ENCODE measurements around the gene UTF1. TPM values are rescaled to one million over a fixed set of nuclear protein-coding genes. Genes with fewer than 3 reads are reported as not detected.

The UTF1 gene
- total RNA-seq, 2 experiments from 2014 or later = not detected

- TF ChIP-seq CTCF (conservative IDR thresholded peaks at IDR 0.05; ENCODE audit: low read length) (no peak), EZH2phosphoT487 (IDR thresholded peaks at IDR 0.05; ENCODE audit: borderline replicate concordance, low read depth, low read length) (no peak)
- CTCF ChIA-PET (ENCODE audit: unreplicated experiment) = no interaction called here
- Histone ChIP-seq H3K79me2 (ENCODE audit: insufficient read depth, low read depth, low read length) (no peaks in the 10 kb centered on the region), H3K36me3 (ENCODE audit: insufficient read depth, low read length) (no peaks in the 10 kb centered on the region), H3K4me3 (ENCODE audit: low read depth, low read length, poor library complexity, severe bottlenecking) (no peak overlapping the region), H4K20me1 (ENCODE audit: insufficient read depth, low read length) (no peaks in the 10 kb centered on the region), H3K4me1 (ENCODE audit: insufficient read depth, low read length, poor library complexity, severe bottlenecking) (no peaks in the 10 kb centered on the region), H3K9me3 (ENCODE audit: low read length) (no peaks in the 10 kb centered on the region), H3K27ac (ENCODE audit: low read depth, low read length, poor library complexity, severe bottlenecking) (no peak overlapping the region), H3K9me2 (ENCODE audit: insufficient read depth, low read length) (no peaks in the 10 kb centered on the region), H3K4me2 (ENCODE audit: low read length) (no peak overlapping the region), H2AFZ (ENCODE audit: low read length) (no peak overlapping the region)
- intact Hi-C loops (cut with micrococcal nuclease; ENCODE audit: unreplicated experiment) = no loop called here
- POLR2A ChIA-PET = no interaction called here
- no peak for DNase-seq (ENCODE audit: low spot score)
- no TSS peak for BruUV-seq (replicated peaks)
Measured at GRCh38 chr10:133186416-133187090, 43.5 kb upstream of the UTF1 start.

- no peaks in the 10 kb centered on the region for H3K36me3 ChIP-seq (ENCODE audit: insufficient read depth, low read length)
- H3K9me2 ChIP-seq (ENCODE audit: insufficient read depth, low read length) = no peaks in the 10 kb centered on the region
- POLR2A ChIA-PET = no interaction called here
- no peaks in the 10 kb centered on the region for H4K20me1 ChIP-seq (ENCODE audit: insufficient read depth, low read length)
- no TSS peak for BruUV-seq (replicated peaks)
- no peaks in the 10 kb centered on the region for H3K79me2 ChIP-seq (ENCODE audit: insufficient read depth, low read depth, low read length)
- CTCF ChIA-PET (ENCODE audit: unreplicated experiment) = no interaction called here
- no peak overlapping the region for H2AFZ ChIP-seq (ENCODE audit: low read length)
- intact Hi-C loops (cut with micrococcal nuclease; ENCODE audit: unreplicated experiment) = no loop called here
- no peak for DNase-seq (ENCODE audit: low spot score)
- no peaks in the 10 kb centered on the region for H3K9me3 ChIP-seq (ENCODE audit: low read length)
- no peaks in the 10 kb centered on the region for H3K4me1 ChIP-seq (ENCODE audit: insufficient read depth, low read length, poor library complexity, severe bottlenecking)
- no peak overlapping the region for H3K4me2 ChIP-seq (ENCODE audit: low read length)
- TF ChIP-seq CTCF (conservative IDR thresholded peaks at IDR 0.05; ENCODE audit: low read length) = no peak
- no peak for TF ChIP-seq EZH2phosphoT487 (IDR thresholded peaks at IDR 0.05; ENCODE audit: borderline replicate concordance, low read depth, low read length)
- H3K4me3 ChIP-seq (ENCODE audit: low read depth, low read length, poor library complexity, severe bottlenecking) = no peak overlapping the region
- no peak overlapping the region for H3K27ac ChIP-seq (ENCODE audit: low read depth, low read length, poor library complexity, severe bottlenecking)
Measured at GRCh38 chr10:133187091-133187905, 42.7 kb upstream of the UTF1 start.

All from OCI-LY7 (cell line).